GM13977 (cell line): ENCODE measurements around the gene FRMD1.

Experiments
- DNase-seq: peaks from one replicate; pipeline ENCODE4 v3.0.0; 2012; ENCODE audit warnings: low spot score
- in situ Hi-C: fragments of 300-500 bp; cut with MboI; formaldehyde crosslinking; loops from one replicate; pipeline ENCODE4 v1.12.0; 2022; ENCODE audit warnings: low sequenced_read_pairs, low pct_unique_long_range_greater_than_20kb, mixed read lengths, inconsistent platforms; ENCODE audit not compliant: unreplicated experiment
- TF ChIP-seq, protein P1 (sequence below): IDR thresholded peaks from 2 replicates; pipeline ENCODE4 v1.5.1; 2012; ENCODE audit warnings: mild to moderate bottlenecking, control low read depth; ENCODE audit not compliant: insufficient read depth; ENCODE audit errors: extremely low read depth, missing control alignments

Gene FRMD1

DNA sequence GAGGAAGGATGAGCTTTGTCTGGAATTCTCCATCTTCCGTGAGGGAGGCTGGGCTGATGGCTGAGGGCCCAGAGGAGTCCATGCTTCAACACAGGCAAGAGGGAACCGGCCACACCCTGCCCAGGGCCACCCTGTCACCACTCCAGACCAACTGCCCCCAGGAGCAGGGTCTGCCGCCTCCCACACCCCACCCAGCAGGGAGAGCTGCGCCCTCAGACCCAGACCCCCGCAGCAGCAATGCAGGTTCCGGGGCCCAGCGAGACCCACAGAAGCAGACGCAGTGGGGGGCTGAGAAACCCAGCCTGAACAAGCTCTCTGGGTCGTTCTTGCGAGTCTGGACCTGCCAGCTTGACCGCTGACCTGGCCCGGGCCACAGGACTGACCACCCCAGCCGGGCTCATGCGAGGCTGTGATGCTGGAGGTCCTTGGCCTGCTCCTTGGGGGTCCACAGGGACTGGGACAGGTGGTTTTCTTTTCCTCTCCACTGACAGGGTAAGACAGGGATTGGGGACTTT lies 25.0 kb downstream of the FRMD1 start:
- no peak for DNase-seq
- in situ Hi-C loops, result no loop called here
- TF ChIP-seq, protein P1, sequence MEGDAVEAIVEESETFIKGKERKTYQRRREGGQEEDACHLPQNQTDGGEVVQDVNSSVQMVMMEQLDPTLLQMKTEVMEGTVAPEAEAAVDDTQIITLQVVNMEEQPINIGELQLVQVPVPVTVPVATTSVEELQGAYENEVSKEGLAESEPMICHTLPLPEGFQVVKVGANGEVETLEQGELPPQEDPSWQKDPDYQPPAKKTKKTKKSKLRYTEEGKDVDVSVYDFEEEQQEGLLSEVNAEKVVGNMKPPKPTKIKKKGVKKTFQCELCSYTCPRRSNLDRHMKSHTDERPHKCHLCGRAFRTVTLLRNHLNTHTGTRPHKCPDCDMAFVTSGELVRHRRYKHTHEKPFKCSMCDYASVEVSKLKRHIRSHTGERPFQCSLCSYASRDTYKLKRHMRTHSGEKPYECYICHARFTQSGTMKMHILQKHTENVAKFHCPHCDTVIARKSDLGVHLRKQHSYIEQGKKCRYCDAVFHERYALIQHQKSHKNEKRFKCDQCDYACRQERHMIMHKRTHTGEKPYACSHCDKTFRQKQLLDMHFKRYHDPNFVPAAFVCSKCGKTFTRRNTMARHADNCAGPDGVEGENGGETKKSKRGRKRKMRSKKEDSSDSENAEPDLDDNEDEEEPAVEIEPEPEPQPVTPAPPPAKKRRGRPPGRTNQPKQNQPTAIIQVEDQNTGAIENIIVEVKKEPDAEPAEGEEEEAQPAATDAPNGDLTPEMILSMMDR, result no peak

- TF ChIP-seq, protein P1, result no peak
- DNase-seq, result no peak
- in situ Hi-C loops, result no loop called here
Observed at GRCh38 chr6:168053086-168053956, 25.7 kb downstream of the FRMD1 start.

GRCh38 chr6:168052291-168052891 lies 26.6 kb downstream of the FRMD1 start:
- TF ChIP-seq, protein P1, result no peak
- no peak for DNase-seq
- in situ Hi-C loops, result no loop called here

GRCh38 chr6:168051648-168052047 lies 27.4 kb downstream of the FRMD1 start:
- DNase-seq, result no peak
- TF ChIP-seq, protein P1, result no peak
- in situ Hi-C loops, result no loop called here

- in situ Hi-C loops, result no loop called here
- DNase-seq, result no peak
- TF ChIP-seq, protein P1, result no peak
Observed at GRCh38 chr6:168050881-168051586, 28.0 kb downstream of the FRMD1 start.

DNA sequence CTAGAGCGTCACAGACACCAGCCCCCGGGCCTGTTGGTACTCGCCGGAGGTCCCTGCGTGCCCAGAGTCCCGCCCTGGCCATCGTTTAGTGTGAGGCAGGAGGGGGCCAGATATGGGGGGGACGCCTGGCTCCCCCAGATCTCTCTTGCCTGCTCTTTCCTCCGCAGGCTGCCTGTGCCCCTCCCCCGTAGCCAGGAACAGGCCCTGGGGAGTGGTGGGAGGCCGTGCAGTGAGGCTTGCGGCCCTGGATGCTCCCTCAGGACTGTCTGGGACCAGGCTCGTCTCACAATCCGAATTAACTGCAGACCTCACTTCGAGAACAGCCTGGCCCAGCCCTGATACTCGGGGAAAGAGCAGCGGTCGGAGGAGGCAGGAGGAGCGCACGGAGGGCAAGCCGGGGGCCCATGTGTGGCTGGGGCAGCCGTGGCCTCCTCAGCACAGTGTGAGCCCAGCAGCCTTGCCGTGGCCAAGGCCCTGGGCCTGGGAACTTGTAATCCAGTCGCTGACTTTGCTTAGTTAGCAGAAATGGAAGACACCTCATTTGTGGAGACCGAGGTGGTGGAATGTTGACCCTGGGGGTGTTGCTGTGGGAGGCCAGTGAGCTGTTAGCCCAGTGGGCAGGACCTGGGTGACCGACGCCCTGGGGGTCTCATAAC lies 28.7 kb downstream of the FRMD1 start:
- in situ Hi-C loops, result no loop called here
- DNase-seq, result no peak
- TF ChIP-seq, protein P1, result no peak
